ENCODE data around the gene CYP24A1.
A peak's percentile ranks its signal among the peaks of the same experiment; 100 is the strongest.
"Not testable (repeated sequence)": the region's sequence is repeated elsewhere in the genome, so short reads cannot be mapped to it uniquely, and the experiment has no call there.

Gene CYP24A1

GRCh38 chr20:54132612-54133433, 41.0 kb downstream of the CYP24A1 start:
- Histone ChIP-seq H3K36me3 (ENCODE audit: control insufficient read depth, insufficient read depth, low read length) (no peaks in the 10 kb centered on the region), H3K27ac (ENCODE audit: low read length) (no peak overlapping the region), H3K4me1 (ENCODE audit: control insufficient read depth, insufficient read depth, low read length) (peaks cover 1% of the 10 kb centered on the region; the same call in 1 of the 2 replicates), H3K27me3 (ENCODE audit: control insufficient read depth, insufficient read depth, low read length) (no peaks in the 10 kb centered on the region), H3K9me3 (ENCODE audit: control insufficient read depth, insufficient read depth, low read length) (no peaks in the 10 kb centered on the region), H3K4me3 (ENCODE audit: low read length) (no peak overlapping the region)
- no CpG with 5 or more reads among the region's 6 CpGs for WGBS (ENCODE audit: insufficient coverage, insufficient read length)
- no peak for DNase-seq (ENCODE audit: low read depth, low spot score)

- Histone ChIP-seq H3K4me1 (ENCODE audit: control insufficient read depth, insufficient read depth, low read length) (peaks cover 1% of the 10 kb centered on the region; the same call in 1 of the 2 replicates), H3K27me3 (ENCODE audit: control insufficient read depth, insufficient read depth, low read length) (no peaks in the 10 kb centered on the region), H3K36me3 (ENCODE audit: control insufficient read depth, insufficient read depth, low read length) (no peaks in the 10 kb centered on the region), H3K9me3 (ENCODE audit: control insufficient read depth, insufficient read depth, low read length) (no peaks in the 10 kb centered on the region), H3K27ac (ENCODE audit: low read length) (no peak overlapping the region), H3K4me3 (ENCODE audit: low read length) (no peak overlapping the region)
- no CpG with 5 or more reads among the region's 8 CpGs for WGBS (ENCODE audit: insufficient coverage, insufficient read length)
- no peak for DNase-seq (ENCODE audit: low read depth, low spot score)
Measured at GRCh38 chr20:54131675-54132611, 41.8 kb downstream of the CYP24A1 start.

GRCh38 chr20:54131125-54131524, 42.7 kb downstream of the CYP24A1 start:
- not testable (repeated sequence) for H3K4me1 ChIP-seq (ENCODE audit: control insufficient read depth, insufficient read depth, low read length); H3K27ac ChIP-seq (ENCODE audit: low read length); H3K27me3 ChIP-seq (ENCODE audit: control insufficient read depth, insufficient read depth, low read length); H3K4me3 ChIP-seq (ENCODE audit: low read length); H3K36me3 ChIP-seq (ENCODE audit: control insufficient read depth, insufficient read depth, low read length); H3K9me3 ChIP-seq (ENCODE audit: control insufficient read depth, insufficient read depth, low read length); DNase-seq (ENCODE audit: low read depth, low spot score)
- WGBS (ENCODE audit: insufficient coverage, insufficient read length), result no CpG with 5 or more reads among the region's 4 CpGs

- Histone ChIP-seq H3K9me3 (ENCODE audit: control insufficient read depth, insufficient read depth, low read length) (no peaks in the 10 kb centered on the region), H3K4me3 (ENCODE audit: low read length) (no peak overlapping the region), H3K27ac (ENCODE audit: low read length) (no peak overlapping the region), H3K36me3 (ENCODE audit: control insufficient read depth, insufficient read depth, low read length) (no peaks in the 10 kb centered on the region), H3K4me1 (ENCODE audit: control insufficient read depth, insufficient read depth, low read length) (peaks cover 1% of the 10 kb centered on the region; the same call in 1 of the 2 replicates), H3K27me3 (ENCODE audit: control insufficient read depth, insufficient read depth, low read length) (no peaks in the 10 kb centered on the region)
- no peak for DNase-seq (ENCODE audit: low read depth, low spot score)
- WGBS (ENCODE audit: insufficient coverage, insufficient read length), result no CpG with 5 or more reads among the region's 3 CpGs
Measured at GRCh38 chr20:54129350-54129749, 44.4 kb downstream of the CYP24A1 start.

- peaks cover under 1% of the 10 kb centered on the region; the same call in 1 of the 2 replicates for H3K4me1 ChIP-seq (ENCODE audit: control insufficient read depth, insufficient read depth, low read length)
- no CpG with 5 or more reads among the region's 7 CpGs for WGBS (ENCODE audit: insufficient coverage, insufficient read length)
- H3K27ac ChIP-seq (ENCODE audit: low read length), result no peak overlapping the region
- H3K36me3 ChIP-seq (ENCODE audit: control insufficient read depth, insufficient read depth, low read length), result no peaks in the 10 kb centered on the region
- H3K9me3 ChIP-seq (ENCODE audit: control insufficient read depth, insufficient read depth, low read length), result no peaks in the 10 kb centered on the region
- no peak for DNase-seq (ENCODE audit: low read depth, low spot score)
- no peak overlapping the region for H3K4me3 ChIP-seq (ENCODE audit: low read length)
- no peaks in the 10 kb centered on the region for H3K27me3 ChIP-seq (ENCODE audit: control insufficient read depth, insufficient read depth, low read length)
Measured at GRCh38 chr20:54127855-54128574, 45.8 kb downstream of the CYP24A1 start.

DNA sequence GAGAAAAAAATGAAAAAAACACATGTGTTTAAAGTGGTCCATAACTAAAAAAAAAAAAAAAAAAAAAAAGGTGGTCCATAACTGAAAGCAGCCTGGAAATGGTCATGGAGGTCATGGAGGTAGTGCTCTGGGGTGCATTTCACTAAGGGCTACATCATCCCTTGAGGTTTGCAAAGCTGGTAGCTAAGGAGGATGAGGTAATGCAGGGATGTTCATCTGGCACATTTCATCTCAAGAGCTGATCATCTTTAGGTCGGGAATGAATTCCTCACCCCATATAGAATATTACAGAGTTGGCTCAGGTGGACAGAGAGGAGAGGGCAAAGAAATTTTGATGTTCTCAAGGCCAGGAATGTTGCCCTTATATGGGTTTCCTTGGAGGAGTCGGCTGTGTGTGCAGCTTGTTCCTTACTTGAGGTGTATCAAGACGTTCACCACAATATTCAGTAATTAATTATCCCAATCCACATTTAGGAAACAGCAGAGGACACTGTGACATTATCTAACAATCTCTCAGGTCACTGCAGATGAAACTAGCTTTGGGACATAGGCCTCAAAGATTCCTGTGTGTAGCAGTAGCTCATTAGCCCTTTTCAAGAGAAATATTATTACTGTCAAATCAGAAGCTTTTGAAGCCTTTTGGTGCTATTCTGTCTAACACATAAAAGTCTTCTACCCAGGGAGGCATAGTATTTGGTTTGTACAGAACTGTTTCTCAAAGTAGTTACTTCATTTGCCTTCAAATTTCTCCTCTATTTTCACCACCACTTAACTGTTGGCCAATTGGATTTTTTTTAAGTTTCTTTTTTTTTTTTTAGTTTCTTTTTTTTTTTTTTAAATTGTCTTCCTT, 46.8 kb downstream of the CYP24A1 start:
- DNase-seq (ENCODE audit: low read depth, low spot score), result no peak
- H3K36me3 ChIP-seq (ENCODE audit: control insufficient read depth, insufficient read depth, low read length), result no peaks in the 10 kb centered on the region
- H3K27ac ChIP-seq (ENCODE audit: low read length), result no peak overlapping the region
- no peaks in the 10 kb centered on the region for H3K4me1 ChIP-seq (ENCODE audit: control insufficient read depth, insufficient read depth, low read length)
- no CpG with 5 or more reads among the region's 3 CpGs for WGBS (ENCODE audit: insufficient coverage, insufficient read length)
- H3K27me3 ChIP-seq (ENCODE audit: control insufficient read depth, insufficient read depth, low read length), result no peaks in the 10 kb centered on the region
- no peaks in the 10 kb centered on the region for H3K9me3 ChIP-seq (ENCODE audit: control insufficient read depth, insufficient read depth, low read length)
- H3K4me3 ChIP-seq (ENCODE audit: low read length), result no peak overlapping the region

- H3K4me3 ChIP-seq (ENCODE audit: low read length); H3K4me1 ChIP-seq (ENCODE audit: control insufficient read depth, insufficient read depth, low read length); H3K27ac ChIP-seq (ENCODE audit: low read length); H3K36me3 ChIP-seq (ENCODE audit: control insufficient read depth, insufficient read depth, low read length); DNase-seq (ENCODE audit: low read depth, low spot score); H3K9me3 ChIP-seq (ENCODE audit: control insufficient read depth, insufficient read depth, low read length); H3K27me3 ChIP-seq (ENCODE audit: control insufficient read depth, insufficient read depth, low read length): not testable (repeated sequence)
- no CpG with 5 or more reads among the region's 12 CpGs for WGBS (ENCODE audit: insufficient coverage, insufficient read length)
Measured at GRCh38 chr20:54126328-54126727, 47.5 kb downstream of the CYP24A1 start.

DNA sequence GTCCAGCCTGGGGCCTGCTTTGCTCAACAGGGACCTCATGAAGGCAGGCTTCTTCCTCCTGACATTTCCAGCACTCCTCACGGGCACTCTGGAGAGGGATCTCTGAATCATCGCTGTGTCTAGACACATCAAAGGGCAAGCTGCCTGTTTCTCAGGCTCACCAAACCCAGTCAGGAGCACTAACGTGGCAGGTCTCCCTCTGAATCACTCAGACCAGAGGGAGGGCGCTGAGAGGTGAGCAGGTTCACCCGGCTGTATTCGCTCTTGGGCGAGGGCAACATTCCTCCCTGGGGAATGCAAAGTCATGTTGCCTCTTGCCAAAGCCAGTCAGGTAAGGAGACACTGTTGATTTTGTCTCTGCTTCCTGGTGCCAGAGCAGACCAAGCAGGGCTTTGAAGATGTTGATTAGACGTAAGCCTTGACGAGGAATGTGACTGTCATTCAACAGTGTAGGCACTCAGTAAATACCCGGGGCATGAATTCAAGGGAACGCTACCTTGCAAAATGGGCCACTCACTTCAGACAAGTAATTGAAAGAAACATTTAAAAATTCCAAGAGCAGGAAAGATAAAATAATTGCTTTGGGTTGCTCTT, 50.1 kb downstream of the CYP24A1 start:
- no peaks in the 10 kb centered on the region for H3K4me1 ChIP-seq (ENCODE audit: control insufficient read depth, insufficient read depth, low read length)
- no peaks in the 10 kb centered on the region for H3K9me3 ChIP-seq (ENCODE audit: control insufficient read depth, insufficient read depth, low read length)
- peak; percentile 57 for DNase-seq (ENCODE audit: low read depth, low spot score)
- no peak overlapping the region for H3K4me3 ChIP-seq (ENCODE audit: low read length)
- H3K36me3 ChIP-seq (ENCODE audit: control insufficient read depth, insufficient read depth, low read length), result no peaks in the 10 kb centered on the region
- no peaks in the 10 kb centered on the region for H3K27me3 ChIP-seq (ENCODE audit: control insufficient read depth, insufficient read depth, low read length)
- H3K27ac ChIP-seq (ENCODE audit: low read length), result no peak overlapping the region
- WGBS (ENCODE audit: insufficient coverage, insufficient read length), result no CpG with 5 or more reads among the region's 11 CpGs

DNA sequence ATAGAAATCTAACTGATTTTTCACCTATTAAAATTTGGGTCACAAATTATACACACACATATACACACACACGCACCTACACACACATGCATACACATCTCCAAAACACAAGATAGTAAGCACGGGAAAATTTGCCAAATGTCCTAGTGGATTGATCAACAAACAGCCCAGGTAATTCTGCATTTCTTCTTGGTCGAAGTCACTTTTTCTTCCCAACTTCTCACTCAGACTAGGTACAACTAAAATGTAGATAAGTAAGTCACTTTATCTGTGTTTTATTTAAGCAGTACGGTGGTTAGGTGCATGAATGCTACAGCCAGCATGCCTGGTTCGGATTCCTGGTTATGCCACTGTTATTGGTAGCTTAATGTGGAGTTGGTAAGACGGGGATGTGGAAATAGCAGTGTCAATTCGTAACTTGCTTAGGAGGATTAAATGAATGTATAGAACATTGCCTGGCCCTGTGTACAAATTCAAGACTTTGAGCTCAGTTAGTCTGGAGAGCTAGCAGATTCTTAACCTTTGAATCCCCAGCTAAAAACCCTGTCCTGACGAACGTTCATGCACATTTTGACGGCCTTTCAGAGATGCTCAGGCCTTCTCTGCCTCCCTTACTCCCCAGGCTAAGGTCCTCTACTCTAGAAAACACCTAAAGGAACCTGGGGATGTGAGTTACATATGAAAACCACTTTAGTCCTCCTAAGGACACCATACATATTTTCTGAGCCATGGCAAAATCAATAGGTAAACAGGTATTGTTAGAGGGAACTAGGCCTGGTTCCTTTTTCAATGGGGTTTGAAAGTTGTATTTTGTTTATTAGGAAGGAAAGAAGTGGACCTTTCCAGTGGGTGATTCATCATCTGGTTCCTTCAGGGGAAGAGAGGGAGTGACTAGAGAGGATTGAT, 50.9 kb downstream of the CYP24A1 start:
- no peaks in the 10 kb centered on the region for H3K27me3 ChIP-seq (ENCODE audit: control insufficient read depth, insufficient read depth, low read length)
- no peak for DNase-seq (ENCODE audit: low read depth, low spot score)
- no peaks in the 10 kb centered on the region for H3K9me3 ChIP-seq (ENCODE audit: control insufficient read depth, insufficient read depth, low read length)
- H3K36me3 ChIP-seq (ENCODE audit: control insufficient read depth, insufficient read depth, low read length), result no peaks in the 10 kb centered on the region
- no peak overlapping the region for H3K27ac ChIP-seq (ENCODE audit: low read length)
- no peaks in the 10 kb centered on the region for H3K4me1 ChIP-seq (ENCODE audit: control insufficient read depth, insufficient read depth, low read length)
- 100% methylated on average over 2 of the region's 10 CpGs for WGBS (ENCODE audit: insufficient coverage, insufficient read length)
- no peak overlapping the region for H3K4me3 ChIP-seq (ENCODE audit: low read length)
